IPS-15b (cell line): ENCODE data around the gene PRRG1.
"Not testable (repeated sequence)": the region's sequence is repeated elsewhere in the genome, so short reads cannot be mapped to it uniquely, and the experiment has no call there.

ENCODE experiments used
- H3K27me3 ChIP-seq: one replicate; pipeline ENCODE4 v1.6.1; 2013; ENCODE audit warnings: low read length; ENCODE audit not compliant: control insufficient read depth, insufficient read depth
- H3K36me3 ChIP-seq: one replicate; pipeline ENCODE4 v1.6.1; 2013; ENCODE audit warnings: low read length; ENCODE audit not compliant: control insufficient read depth, insufficient read depth
- H3K4me1 ChIP-seq: one replicate; pipeline ENCODE4 v1.6.1; 2013; ENCODE audit warnings: mild to moderate bottlenecking, low read length; ENCODE audit not compliant: control insufficient read depth, insufficient read depth
- H3K4me3 ChIP-seq: one replicate; pipeline ENCODE4 v1.5.1; 2013; ENCODE audit warnings: low read depth, low read length
- H3K9ac ChIP-seq: one replicate; pipeline ENCODE4 v1.6.1; 2013; ENCODE audit warnings: low read depth, mild to moderate bottlenecking, low read length
- H3K9me3 ChIP-seq: one replicate; pipeline ENCODE4 v1.6.1; 2013; ENCODE audit warnings: mild to moderate bottlenecking, low read length; ENCODE audit not compliant: control insufficient read depth, insufficient read depth

PRRG1 gene

DNA sequence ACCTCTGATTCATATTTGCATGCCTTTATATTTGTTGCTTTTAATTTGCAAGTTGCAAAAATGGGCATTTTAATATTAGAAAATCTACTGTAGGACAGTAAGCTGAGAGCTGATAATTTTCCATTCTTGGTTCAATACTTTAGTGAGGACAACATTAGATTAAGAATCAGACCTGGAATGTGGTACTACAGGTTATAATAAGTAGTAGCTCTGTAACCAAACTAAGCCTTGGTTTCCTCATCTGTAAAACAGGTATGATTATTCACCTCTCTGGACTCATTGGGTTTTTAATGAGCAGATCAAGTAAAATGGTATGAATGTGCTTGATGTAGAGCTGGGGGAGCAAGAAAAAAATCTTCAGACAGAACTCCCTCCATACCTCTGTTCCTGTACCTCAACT is 31.1 kb downstream of the PRRG1 start:
- H3K4me1 ChIP-seq: peaks cover 6% of the 10 kb centered on the region
- H3K9me3 ChIP-seq: no peaks in the 10 kb centered on the region

GRCh38 chrX:37380924-37381323 is 31.8 kb downstream of the PRRG1 start:
- Histone ChIP-seq H3K4me3 (no peak overlapping the region), H3K27me3 (no peaks in the 10 kb centered on the region), H3K9me3 (no peaks in the 10 kb centered on the region), H3K4me1 (peaks cover 6% of the 10 kb centered on the region), H3K9ac (no peak overlapping the region), H3K36me3 (no peaks in the 10 kb centered on the region)

More for the DNA sequence above, 31.1 kb downstream of the PRRG1 start:
- Histone ChIP-seq H3K36me3 (no peaks in the 10 kb centered on the region), H3K27me3 (no peaks in the 10 kb centered on the region), H3K9ac (no peak overlapping the region), H3K4me3 (no peak overlapping the region)

GRCh38 chrX:37383313-37383712 is 34.1 kb downstream of the PRRG1 start:
- no peaks in the 10 kb centered on the region for H3K27me3 ChIP-seq
- H3K9me3 ChIP-seq: peaks cover 4% of the 10 kb centered on the region

GRCh38 chrX:37388413-37388812 is 39.2 kb downstream of the PRRG1 start:
- peaks cover 10% of the 10 kb centered on the region for H3K36me3 ChIP-seq
- H3K9me3 ChIP-seq: peaks cover 7% of the 10 kb centered on the region
- H3K27me3 ChIP-seq: no peaks in the 10 kb centered on the region
- no peak overlapping the region for H3K9ac ChIP-seq
- no peak overlapping the region for H3K4me3 ChIP-seq
- H3K4me1 ChIP-seq: no peaks in the 10 kb centered on the region

More at GRCh38 chrX:37383313-37383712, 34.1 kb downstream of the PRRG1 start:
- Histone ChIP-seq H3K4me3 (no peak overlapping the region), H3K9ac (no peak overlapping the region), H3K36me3 (peaks cover 6% of the 10 kb centered on the region), H3K4me1 (peaks cover 6% of the 10 kb centered on the region)

- Histone ChIP-seq H3K27me3 (no peaks in the 10 kb centered on the region), H3K4me3 (no peak overlapping the region), H3K9ac (no peak overlapping the region), H3K4me1 (peaks cover 12% of the 10 kb centered on the region), H3K36me3 (no peaks in the 10 kb centered on the region), H3K9me3 (no peaks in the 10 kb centered on the region)
Measured at GRCh38 chrX:37405956-37406355, 56.8 kb downstream of the PRRG1 start.

- H3K36me3 ChIP-seq: no peaks in the 10 kb centered on the region
- H3K27me3 ChIP-seq: no peaks in the 10 kb centered on the region
- H3K4me3 ChIP-seq: no peak overlapping the region
- H3K9me3 ChIP-seq: no peaks in the 10 kb centered on the region
- no peak overlapping the region for H3K9ac ChIP-seq
- H3K4me1 ChIP-seq: peaks cover 12% of the 10 kb centered on the region
Measured at GRCh38 chrX:37407736-37408135, 58.6 kb downstream of the PRRG1 start.

DNA sequence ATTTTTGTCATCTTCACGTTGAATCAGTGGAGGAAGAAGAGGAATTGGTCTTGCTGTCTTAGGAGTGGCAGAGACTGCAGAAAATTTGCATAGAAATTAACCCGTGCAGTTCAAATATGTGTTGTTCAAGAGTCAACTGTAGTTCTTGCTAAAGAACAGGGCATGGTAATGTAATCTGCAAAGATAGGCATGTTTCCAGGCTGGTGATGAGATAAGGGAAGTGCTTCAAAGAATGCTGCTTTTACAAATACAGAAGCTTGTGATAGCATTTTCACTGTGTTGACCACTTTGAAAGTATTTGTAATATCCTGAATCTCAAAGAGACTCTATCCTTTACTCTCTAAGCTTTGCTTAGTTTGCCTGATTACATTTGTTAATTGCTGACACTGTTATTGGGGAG is 60.1 kb downstream of the PRRG1 start:
- no peaks in the 10 kb centered on the region for H3K9me3 ChIP-seq
- H3K27me3 ChIP-seq: no peaks in the 10 kb centered on the region
- H3K4me3 ChIP-seq: no peak overlapping the region
- no peaks in the 10 kb centered on the region for H3K36me3 ChIP-seq
- no peak overlapping the region for H3K9ac ChIP-seq
- peaks cover 12% of the 10 kb centered on the region for H3K4me1 ChIP-seq

DNA sequence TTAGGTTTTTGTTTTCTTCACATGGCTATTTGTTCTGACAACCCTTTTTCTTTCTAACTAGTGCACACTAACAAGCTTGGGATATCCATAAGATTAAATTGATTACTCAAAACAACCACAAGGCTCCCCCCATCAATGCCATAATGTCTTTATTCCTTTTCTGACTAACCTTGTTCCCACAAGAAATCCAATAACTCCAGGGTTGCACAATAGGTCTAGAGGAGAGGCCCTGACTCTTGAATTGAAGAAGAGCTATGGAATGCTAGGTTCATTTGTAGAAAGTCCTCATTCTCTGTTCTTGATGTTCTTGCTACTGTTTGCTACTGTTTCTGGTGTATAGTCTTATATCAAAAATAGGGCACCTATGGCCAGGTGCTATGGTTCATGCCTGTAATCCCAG is 71.0 kb downstream of the PRRG1 start:
- no peak overlapping the region for H3K9ac ChIP-seq
- H3K9me3 ChIP-seq: no peaks in the 10 kb centered on the region
- no peaks in the 10 kb centered on the region for H3K36me3 ChIP-seq
- no peaks in the 10 kb centered on the region for H3K4me1 ChIP-seq
- H3K4me3 ChIP-seq: no peak overlapping the region
- no peaks in the 10 kb centered on the region for H3K27me3 ChIP-seq

- Histone ChIP-seq H3K4me3 (no peak overlapping the region), H3K9ac (no peak overlapping the region), H3K27me3 (no peaks in the 10 kb centered on the region), H3K4me1 (no peaks in the 10 kb centered on the region), H3K36me3 (no peaks in the 10 kb centered on the region), H3K9me3 (no peaks in the 10 kb centered on the region)
Measured at GRCh38 chrX:37420756-37421155, 71.6 kb downstream of the PRRG1 start.

GRCh38 chrX:37424000-37424429 is 74.9 kb downstream of the PRRG1 start:
- Histone ChIP-seq H3K9ac (no peak overlapping the region), H3K9me3 (peaks cover 5% of the 10 kb centered on the region), H3K4me1 (no peaks in the 10 kb centered on the region), H3K36me3 (no peaks in the 10 kb centered on the region), H3K27me3 (no peaks in the 10 kb centered on the region), H3K4me3 (no peak overlapping the region)

GRCh38 chrX:37425370-37425769 is 76.2 kb downstream of the PRRG1 start:
- Histone ChIP-seq H3K9me3 (peaks cover 5% of the 10 kb centered on the region), H3K36me3 (no peaks in the 10 kb centered on the region), H3K4me3 (no peak overlapping the region), H3K4me1 (no peaks in the 10 kb centered on the region), H3K27me3 (no peaks in the 10 kb centered on the region), H3K9ac (no peak overlapping the region)

DNA sequence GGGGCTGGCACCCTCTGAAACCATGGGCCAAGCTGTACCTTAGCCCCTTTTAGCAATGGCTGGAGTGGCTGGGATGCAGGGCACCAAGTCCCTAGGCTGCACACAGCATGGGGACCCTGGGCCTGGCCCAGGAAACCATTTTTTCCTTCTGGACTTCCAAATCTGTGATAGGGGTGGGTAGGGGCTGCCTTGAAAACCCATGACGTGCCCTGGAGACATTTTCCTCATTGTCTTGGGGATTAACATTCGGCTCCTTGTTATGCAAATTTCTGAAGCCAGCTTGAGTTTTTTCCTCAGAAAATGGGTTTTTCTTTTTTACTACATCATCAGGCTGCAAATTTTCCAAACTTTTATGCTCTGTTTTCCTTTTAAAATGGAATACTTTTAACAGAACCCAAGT is 79.8 kb downstream of the PRRG1 start:
- H3K36me3 ChIP-seq, H3K9ac ChIP-seq, H3K27me3 ChIP-seq, H3K9me3 ChIP-seq, H3K4me1 ChIP-seq, H3K4me3 ChIP-seq: not testable (repeated sequence)

GRCh38 chrX:37434362-37434761 is 85.2 kb downstream of the PRRG1 start:
- Histone ChIP-seq H3K27me3 (no peaks in the 10 kb centered on the region), H3K4me1 (peaks cover 6% of the 10 kb centered on the region), H3K4me3 (no peak overlapping the region), H3K9ac (no peak overlapping the region), H3K9me3 (no peaks in the 10 kb centered on the region), H3K36me3 (peaks cover 3% of the 10 kb centered on the region)
